NCI-H446 (cell line): ENCODE data around the gene DCAF4.

Experiments used
- DNase-seq, 2 experiments: peaks; one replicate each; lab custom pipeline; 2025; lab: John Stamatoyannopoulos, UW

DCAF4 gene, protein sequence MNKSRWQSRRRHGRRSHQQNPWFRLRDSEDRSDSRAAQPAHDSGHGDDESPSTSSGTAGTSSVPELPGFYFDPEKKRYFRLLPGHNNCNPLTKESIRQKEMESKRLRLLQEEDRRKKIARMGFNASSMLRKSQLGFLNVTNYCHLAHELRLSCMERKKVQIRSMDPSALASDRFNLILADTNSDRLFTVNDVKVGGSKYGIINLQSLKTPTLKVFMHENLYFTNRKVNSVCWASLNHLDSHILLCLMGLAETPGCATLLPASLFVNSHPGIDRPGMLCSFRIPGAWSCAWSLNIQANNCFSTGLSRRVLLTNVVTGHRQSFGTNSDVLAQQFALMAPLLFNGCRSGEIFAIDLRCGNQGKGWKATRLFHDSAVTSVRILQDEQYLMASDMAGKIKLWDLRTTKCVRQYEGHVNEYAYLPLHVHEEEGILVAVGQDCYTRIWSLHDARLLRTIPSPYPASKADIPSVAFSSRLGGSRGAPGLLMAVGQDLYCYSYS

DNA sequence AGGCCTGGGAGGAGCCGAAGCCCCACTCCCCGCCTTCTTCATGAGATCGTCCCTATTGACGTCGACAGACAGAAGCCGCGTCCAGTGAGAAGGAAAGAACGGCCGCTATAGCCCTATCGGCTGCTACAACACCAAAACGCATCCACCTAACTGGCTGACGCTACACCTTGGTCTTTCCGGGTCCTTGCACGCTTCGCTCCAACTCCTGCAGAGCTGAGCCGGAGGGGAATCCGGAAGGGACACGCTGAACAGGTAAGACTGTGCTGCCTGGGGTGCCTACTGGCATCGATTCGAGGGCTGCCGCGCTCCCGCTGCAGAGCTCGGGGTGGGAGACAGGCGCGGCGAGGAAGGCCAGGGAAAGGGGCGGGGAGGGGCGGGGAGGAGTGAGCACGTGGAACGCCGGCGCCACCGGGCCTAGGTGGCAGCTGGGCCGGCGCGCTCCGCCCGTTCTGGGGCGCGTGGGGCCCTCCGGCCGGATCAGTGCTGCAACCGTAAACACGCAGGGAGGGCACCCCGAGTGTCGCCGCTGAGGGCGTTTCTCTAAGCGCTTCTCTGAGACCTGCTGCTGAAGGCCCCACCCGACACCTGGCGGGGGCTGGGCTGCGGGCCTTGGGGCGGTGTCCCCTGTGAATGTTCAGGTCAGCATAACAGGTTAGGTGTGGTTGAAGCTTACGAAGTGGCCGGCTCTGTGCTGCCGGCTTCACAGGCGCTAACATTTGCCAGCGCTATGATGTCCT is at the start of gene DCAF4:
Gene DCAF4, plus strand, starts transcription at position 173 of the 737 bp plus-strand sequence. CDS start 11,515 bp downstream, outside the sequence.
- DNase-seq, result peak; percentile 96 to 97

DNA sequence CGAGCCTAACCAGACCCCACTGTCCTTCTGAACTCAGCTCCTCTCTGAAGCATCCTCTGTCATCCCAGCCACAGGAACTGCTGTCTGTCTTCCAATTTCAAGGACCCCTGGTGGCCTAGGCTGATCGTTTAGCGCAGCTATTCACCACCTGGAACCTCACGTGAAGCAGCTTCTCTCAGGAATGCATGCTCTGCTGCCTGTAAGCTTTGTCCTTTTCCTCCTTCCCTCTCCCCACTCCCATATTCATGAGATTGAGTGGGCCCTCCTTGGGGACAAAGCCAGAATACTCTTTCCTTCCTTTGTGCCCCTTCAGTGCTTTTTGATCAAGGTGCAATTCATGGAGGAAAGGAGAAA is 49.6 kb upstream of the DCAF4 start:
- no peak for DNase-seq

DNA sequence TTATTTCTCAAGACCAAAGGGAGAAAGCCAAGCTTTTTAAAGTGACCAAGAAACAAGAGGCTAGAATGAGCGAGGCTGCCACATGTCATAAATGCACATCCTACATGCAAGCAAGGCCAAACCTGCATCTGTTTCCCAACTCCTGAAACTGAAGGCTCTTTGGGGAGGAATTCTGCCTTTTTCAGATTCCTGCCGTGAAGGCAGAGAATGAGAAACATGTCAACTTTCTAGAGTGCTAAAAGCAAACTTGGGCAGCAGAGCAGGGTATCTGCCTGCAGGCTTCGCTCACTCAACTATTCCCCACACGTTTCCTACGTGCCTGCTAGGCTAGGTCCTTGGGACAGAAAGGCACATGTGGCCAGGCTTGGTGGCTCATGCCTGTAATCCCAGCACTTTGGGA is 47.5 kb upstream of the DCAF4 start:
- DNase-seq, result no peak

DNA sequence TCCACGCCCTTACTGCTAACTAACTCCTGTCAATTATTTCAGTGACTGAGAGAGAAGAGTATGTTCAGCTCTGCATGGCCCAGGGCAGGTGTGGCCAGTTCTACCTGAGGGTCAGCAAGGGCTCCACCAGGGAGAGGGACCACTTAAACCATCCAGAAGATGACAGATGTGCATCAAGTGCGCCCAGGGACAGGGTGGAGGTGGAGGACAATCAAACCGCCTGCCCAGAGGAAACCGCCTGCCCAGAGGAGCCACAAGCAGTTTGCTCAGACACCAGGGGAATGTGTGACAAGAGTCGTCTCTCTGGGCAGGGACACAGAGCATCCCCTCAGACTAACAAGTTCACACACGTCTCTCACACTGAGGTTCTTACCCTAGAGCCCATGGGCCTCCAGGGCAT is 46.8 kb upstream of the DCAF4 start:
- no peak for DNase-seq

DNA sequence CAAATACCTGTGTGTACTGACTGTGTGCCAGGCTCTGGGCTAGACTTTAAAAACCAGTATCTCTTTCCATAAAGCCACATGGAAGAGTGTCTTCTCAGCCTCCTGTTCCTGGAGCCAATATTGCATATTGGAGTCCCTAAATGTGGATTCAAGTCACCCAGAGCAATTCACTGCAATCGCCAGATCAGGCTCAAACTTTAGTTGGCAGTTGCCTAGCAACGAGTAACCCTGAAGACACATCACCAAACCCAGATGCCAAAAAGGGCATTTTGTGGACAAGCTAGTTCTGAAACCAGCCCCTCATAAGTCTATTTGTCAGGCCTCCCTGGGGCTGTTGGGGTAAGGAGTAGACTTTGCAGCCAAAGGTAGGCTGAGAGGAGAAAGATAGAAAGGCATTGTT is 46.1 kb upstream of the DCAF4 start:
- no peak for DNase-seq

DNA sequence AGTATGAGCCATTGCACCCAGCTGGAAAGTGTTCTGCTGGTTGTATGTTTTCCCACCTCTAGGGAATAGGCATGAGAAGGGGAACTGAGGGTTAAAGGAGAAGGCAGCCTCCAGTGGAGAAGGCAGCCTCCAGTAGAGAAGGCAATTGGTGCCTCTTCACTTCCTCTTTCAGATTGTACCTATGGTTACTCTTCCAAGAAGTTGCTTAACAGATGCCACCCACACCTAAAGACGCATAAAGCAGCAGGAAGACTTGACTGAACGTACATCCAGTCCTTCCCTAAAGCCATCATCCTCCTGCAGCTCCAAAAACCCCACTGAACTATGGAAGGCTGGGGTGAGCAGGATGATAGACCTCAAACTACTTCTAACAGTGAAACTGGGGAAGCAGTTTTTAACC is 45.4 kb upstream of the DCAF4 start:
- no peak for DNase-seq

DNA sequence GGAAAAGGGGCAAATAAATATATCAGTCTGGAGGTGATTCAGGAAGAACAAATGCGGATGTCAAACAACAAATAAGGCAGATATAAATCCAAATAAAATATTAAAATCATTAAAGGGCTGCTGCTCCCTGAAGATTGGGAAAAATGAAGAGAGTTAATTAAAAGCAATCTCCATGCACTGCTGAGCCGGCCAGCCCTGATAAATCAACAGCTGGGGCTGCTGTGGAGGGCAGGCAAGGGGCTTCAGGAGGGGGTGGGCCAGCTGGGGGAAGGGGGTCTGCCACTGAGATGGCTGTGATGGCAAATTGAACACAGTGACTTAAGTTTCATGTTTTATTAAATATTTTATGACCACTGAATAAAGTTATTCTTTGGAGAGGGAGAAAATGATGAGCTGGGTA is 44.7 kb upstream of the DCAF4 start:
- DNase-seq, result no peak

DNA sequence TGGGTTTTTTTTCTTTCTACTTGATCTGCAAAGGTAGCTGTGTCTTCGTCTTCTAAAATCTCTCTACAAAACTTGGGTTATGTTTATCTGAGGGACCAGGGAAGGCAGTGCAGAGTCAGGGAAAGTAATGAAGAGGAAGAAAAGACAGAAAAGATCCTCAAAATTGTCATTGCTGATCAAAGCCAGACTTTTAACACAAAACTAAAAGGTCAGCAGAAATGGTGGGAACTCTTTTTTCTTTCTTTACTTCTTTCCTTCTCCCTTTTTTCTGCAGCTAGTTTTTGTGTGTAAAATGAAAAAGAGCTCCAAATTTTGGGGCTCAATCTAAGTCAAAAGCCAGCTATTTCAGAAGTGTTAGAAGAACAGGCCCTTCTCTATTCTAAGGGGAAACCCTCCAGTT is 44.2 kb upstream of the DCAF4 start:
- no peak for DNase-seq

DNA sequence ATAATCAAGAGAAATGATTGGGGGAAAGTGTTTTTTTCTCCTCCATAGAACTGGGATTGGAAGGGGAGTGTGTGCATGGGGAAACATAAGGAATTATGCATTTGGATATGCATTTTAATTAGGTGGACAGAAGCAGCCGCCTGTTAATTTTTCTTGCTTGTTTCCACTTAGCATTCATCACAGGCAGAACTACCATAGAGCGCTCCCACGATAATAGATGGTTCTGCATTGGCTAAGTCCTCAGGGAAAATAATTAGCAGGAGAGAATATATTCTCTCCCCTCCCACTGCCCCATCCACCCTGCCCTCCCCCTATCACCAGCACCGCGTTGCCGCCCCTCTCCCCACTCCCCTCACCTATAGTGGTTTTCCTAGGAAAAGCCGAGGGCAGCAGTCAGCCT is 43.8 kb upstream of the DCAF4 start:
- no peak for DNase-seq

DNA sequence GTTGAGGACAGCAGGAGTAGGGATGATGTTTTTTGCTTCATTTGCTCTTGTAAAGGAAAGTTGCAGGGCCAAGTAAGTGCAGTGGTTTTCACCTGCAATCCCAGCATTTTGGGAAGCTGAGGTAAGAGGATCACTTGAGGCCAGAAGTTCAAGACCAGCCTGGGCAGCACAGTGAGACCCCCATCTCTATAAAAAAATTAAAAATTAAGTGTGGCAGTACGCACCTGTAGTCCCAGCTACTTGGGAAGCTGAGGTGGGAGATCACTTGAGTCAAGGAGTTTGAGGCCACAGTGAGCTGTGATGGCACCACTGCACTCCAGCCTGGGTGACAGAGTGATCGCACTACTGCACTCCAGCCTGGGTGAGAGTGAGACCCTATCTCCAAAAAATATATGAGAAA is 43.2 kb upstream of the DCAF4 start:
- no peak for DNase-seq

DNA sequence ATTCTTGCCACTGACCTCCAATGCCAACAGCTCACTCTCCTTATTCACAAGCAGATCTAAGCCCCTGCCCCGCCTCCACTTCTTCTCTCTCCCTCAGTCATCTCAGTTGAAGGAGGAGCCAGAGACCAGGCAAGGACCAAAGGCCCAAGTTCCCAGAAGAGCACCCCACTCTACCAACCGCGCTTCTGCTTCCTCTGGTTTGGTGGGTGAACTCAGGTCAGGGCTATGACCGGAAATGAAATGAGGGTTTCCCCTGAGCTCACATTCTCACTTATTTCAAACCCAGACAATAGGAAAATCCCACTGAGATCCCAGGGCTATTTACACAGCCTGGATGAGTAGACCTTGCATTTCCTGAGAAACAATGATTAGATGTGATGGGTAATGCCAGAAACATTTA is 42.3 kb upstream of the DCAF4 start:
- DNase-seq, result no peak

DNA sequence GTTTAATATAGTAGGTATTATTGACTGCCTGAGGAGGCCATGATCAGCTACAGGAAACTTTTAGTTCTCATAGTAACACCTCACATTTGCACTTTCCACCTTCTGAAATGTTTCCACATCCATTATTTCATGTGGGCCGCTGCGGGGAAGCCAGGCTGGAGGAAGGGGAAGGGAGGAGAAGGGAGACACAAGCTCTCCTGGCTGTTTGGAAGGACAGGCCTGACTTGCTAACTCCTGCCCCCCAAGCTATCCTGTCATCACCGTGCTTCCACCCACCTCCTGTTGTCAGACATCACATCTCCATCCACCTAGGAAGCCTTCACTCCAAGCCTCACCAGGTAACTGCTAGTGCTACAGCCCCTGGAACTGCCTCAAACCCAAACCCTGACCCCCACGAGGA is 41.9 kb upstream of the DCAF4 start:
- no peak for DNase-seq

DNA sequence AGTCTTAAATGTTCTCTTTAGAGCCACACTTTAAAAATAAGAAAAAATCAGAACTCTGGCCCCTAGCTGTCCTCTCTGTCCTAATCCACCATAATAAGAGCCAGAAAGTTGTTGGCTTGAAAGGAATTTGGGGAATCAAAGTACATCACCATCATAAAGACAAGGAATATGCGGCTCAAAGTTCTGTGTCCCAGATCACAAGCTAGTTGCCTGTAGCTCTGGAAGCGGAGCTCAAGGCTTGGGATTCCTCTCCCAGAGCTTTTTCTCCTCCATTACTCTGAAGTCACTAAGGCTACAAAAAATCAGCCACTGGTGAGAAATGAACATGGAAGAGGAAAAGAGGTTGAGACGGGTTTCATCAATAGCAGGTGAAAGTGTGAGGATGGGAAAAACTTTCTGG is 38.8 kb upstream of the DCAF4 start:
- DNase-seq, result no peak

DNA sequence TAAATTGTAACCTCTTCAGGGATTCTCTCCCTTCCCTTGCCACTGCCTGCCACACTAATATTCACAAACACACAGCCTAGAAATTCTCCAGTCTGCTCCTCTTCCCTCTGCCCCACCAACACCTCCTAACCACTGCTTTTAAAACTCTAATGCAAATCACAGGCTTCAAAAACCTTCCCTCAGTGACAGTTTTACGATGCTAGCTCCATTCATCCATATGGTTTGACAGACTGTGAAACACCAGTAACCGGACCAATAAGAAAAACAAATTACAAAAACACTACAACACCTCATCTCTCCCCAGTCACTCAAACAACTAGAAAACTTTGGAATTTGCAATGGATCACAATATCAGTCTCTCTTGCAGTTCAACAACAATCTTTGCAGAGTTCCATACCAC is 38.1 kb upstream of the DCAF4 start:
- no peak for DNase-seq

DNA sequence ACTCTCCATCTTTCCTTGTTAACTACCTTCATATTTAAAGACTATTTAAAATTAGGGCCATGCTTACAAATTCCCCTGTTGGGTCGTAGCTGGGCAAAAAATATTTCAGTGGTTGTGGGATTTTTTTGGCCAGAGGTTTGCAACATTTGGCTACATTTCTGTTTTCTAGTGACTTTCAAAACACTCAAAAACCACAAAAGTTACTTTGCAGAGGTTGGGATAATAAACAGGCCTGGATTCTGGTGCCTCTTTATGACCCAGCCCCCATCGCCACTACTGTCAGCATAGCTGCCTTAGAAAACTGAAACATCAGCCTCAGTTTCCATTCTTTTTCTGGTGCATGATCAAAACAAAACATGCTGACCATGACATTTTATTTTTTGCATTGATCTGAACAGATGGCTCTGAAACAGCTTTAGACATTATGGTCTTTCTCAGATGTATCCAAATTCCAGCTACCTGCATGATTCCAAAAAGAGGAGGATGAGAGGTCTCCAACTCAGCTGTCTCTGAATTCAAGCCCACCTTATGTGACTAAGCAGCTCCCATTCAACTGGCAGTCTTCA is 37.5 kb upstream of the DCAF4 start:
- DNase-seq, result no peak

DNA sequence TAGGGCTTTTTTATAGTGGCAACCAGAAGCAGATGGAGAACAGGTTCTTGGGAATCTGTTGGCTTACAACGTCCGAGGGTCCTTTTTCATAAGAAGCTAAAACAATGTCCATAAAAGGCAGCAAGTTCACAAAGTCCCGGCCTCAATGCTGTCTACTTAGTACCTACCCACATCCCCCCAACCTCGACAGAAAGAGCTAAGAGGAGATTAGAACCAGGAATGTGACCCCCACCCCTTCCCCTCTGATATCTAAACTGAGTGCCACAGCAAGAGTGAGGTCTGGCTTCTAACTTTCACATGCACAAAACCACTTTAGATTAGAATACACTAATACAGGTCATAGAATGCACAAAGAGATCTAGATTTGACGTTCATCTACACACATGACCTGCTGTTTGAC is 36.9 kb upstream of the DCAF4 start:
- no peak for DNase-seq

DNA sequence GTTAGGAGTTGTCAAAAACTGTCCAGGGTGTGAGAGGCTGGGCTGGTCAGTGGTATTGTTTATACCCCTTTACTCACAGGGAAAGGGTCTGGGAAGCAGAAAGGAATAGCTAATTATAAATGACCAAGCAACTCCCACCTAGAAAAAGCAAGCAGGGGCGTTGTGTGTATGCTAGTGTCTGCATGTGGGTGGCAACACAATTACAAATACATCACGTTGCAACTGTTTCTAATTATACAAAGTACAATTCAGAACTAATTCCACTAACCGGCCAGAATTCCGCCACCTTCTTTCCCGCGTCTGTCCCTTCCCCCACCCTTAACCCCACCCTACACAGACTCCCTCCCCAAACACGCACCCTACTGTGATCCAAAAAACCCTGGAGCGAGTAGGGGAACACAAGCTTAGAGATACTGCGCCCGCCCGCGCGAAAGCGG is 34.6 kb upstream of the DCAF4 start:
- no peak for DNase-seq

DNA sequence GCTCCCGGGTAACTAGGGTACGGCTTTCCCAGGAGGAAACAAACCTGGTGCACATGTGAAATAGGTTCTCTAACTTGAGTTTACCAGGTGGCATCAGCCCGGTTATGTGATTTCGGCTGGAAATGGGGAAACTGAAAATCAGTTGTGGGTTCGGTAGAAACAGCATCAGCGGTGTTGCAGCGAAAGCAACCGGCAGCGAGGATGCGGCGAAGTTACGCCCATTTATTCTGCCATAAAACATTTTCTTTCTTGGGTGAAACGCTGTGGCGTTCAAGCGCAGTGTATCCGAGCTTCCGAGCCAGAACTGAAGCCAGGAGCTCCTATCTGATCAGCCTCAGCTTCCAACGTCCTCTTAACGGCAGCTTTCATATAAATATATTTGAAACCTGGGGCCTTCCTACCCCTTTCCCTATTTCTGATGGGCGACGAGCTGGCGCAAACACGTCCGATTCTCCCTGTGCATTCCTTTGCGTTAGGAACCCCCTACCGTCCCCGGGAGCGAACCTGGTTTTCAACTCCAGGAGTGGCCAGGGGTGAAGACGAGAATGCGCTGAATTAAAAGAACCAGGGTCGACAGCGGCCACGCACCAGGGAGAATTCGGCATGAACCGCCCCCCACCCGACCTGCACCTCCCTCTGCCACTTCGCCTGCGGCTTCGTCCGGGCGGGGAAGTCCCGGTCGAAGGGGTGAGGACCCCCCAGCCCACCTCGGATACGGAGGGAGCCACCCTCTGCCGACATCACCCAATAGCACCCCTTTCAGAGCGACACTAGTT is 34.0 kb upstream of the DCAF4 start:
- no peak for DNase-seq

DNA sequence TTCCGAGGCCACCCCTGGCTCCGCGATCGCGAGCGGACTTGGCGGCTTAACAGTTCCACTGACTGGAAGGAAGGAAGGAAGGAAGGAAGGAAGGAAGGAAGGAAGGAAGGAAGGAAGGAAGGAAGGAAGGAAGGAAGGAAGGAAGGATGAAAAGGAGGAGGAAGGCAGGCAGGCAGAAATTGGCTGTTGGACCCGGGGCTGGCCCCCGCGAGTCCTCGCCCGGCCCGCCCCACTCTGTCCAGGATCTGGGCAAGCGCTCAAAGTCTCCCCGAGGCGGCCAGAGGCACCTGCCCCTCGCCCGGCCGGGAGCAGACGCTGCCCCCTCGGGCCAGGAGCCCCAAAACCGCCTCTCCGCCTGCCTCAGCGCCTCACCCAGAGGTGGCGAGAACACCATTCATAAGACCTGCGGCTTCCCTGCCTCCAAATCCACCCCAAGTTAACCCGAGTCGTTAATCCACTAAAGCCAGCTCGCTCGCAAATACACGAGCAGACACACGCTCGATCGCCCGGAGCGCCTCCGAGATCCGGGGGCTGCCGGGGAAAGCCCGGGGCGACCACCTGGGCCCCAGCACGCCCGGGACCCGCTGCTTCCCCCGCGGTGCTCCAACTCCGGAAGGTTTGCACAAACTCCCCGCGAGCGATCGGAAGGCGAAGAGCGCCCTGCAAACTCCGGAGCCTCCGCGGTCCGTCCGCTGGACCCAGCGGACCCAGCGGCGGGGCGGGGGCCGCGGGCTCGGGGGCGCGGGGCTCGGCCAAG is 33.2 kb upstream of the DCAF4 start:
- DNase-seq, result no peak

DNA sequence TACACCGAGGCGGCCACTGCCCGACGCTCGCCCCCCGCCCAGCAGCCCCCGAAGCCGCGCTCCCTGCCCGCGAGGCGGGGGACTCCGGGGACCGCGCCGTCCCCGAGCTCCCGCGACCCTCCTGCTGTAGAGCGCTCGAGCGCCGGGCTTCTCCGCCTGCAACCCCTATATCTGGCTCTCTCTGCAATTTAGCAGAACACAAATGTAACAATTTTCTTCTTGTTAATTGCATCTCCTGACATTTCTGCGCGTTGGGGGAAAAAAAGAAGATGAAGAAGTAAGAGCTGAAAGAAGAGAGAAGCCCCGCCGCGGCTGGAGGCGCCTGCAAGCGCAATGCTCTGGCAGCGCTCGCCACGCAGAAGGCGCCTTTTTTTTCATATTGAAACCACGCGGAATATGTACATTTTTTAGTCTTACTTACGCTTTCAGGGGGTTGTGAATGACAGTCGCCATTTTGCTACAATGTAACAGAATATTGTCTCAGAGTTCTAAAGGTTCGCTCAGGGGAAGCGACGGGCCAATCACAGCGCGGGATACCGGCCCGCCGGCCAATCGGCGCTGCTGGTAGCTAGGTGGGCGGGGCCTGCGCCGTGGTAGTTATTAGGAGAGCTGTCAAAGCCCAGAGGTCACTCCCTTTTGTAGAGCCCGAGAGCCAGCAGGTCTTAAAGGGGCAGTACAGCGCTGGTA is 32.5 kb upstream of the DCAF4 start, which contains the start of gene DPF3:
Gene DPF3, minus strand, starts transcription at position 466 of the 687 bp plus-strand sequence. Its CDS starts 13 bp downstream, at position 453.
- peak; percentile 83 to 92 for DNase-seq

DNA sequence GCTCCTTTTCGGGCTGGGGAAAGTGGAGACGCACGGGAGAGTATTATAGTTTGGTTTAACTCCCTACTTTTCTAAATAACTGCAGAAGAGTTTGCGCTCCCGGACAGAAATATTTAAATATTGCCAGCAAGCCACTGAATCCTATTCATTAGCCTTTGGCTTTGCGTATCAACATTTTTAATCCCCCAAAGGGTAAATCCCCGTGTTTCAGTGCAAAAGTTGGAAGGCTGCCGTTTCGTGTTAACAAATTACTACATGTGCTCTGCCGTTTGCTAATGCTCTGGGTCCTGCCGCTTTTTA is 32.0 kb upstream of the DCAF4 start:
- no peak for DNase-seq
